Activated T-cell treated with anti-CD3 and anti-CD28 coated beads for 4 hours (primary cell): ENCODE measurements around the gene ALDH1A2.
"Not testable (repeated sequence)": the region's sequence is repeated elsewhere in the genome, so short reads cannot be mapped to it uniquely, and the experiment has no call there.

ENCODE experiments used
- DNase-seq: peaks from one replicate; pipeline ENCODE4 v3.0.0-alpha.2; 2020

ALDH1A2 gene

DNA sequence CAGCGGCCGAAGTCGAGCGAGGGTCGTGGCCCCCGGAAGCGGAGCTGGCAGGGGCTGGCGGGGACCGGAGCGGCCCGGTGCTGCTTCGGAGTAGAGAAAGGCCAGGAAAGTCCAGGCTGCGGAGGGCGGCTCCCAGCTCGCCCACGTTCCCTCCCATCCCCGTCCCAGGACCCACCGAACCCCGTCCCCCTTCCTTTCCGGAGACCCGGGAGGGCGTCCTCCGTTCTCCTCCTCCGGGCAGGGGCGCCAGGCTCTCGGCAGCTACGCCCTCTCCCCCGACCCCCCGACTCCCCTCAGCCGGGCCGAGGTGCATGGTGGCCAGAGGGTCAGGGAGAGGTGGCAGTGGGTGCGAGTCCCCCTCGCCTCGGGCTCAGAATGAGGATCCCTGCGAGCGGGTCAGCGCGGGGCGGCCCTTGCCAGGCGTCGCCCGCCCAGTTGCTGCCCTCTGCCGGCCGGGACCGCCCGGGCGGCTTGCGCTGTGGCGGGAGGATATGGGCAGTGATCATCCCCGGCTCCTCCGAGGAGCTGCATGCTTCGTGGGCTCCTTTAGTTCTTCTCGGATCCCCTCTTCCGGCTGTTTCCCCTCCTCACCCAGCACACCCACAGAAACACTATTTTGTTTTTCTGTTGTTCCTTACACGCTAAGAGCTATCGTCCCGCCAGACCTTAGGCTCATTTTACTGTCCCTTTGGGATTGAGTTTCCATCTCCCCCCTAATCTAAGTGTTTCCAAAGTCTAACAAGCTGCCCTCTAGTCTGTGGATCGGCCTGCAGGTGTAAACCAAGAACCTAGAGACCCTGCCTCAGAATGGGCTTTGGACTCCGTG is 744 bp upstream of the ALDH1A2 start:
- no peak for DNase-seq

DNA sequence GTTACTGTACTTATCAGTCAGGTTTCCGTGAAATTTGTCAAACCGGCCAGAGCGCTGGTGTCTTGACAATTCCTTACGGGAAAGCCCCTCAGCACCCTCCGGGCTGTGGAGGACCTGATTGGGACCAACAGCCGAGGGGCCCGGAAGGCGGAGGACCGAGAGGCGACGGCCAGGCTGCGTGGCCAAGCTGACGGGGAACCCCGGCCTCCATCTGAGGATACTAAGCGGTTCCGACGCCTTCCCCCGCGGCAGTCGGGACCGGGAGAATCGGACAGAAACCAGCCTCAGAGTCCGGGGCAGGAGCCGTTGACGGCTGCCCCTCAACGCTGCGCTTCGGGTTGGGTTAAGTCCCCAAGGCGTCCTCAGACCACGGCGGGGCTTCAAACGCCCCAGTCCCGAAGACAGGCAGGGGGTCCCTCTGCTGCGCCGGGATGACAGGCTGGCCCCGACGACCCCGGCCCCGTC is 499 bp downstream of the ALDH1A2 start:
- no peak for DNase-seq

DNA sequence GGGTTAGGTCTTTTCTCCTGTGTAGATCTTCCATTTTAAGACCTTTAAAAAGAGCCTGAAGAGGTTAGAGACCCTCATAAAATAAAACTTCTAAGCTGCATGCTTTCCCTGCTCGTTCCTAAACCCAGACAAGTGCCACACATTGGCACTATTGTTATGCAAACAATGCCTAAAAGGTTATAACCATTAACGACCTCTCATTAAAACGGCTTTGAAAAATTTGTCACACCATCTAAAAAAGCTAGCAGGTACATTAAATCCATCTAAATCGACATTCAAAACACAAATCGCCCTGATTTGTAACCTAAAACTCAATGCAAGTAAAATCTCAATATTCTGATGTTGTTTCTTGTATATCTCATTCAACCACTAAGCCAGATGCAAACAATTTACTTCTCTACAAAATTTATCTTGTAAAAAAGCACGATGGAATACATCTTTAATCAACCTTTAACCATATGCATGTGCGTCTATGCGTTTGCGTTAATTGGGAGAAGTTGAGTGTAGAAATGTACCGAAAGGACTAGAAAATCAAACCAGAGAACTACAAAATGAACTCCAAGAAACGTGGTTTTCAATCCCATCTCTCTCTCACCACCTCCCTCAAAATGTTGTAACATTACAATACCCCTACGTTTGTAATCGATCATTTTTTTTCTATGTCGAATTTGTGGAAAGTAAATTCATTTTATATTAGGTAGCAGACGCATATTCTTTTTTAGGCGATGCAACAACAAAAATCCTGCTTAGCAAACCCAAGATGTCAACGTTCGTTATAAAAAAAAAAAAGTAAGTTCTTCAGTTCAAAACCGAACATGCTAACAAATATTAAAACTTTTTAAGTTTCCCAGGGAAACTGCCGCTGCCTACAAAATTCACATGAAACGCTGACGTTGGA is 1.2 kb downstream of the ALDH1A2 start:
- DNase-seq: no peak

DNA sequence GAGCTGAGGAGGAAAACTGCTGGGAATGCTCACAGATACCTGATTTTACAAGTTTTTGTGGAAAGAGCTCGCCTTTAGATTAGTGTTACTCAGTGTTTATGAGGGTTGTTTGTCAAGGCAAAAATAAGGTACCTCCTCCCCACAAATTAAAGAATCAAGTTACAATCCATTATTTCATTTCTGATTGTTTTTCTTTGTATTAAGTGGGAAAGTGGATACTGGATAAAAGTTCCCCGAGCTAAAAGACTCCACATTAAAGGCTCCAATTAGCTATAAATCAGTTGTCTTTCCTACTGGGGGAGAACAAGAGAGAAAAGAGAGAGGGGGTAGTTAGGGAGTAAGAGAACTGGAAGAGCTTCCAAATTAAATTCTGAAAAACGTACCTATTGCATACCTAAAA is 1.9 kb downstream of the ALDH1A2 start:
- DNase-seq: no peak

- DNase-seq: no peak
Measured at GRCh38 chr15:58062983-58063382, 2.5 kb downstream of the ALDH1A2 start.

DNA sequence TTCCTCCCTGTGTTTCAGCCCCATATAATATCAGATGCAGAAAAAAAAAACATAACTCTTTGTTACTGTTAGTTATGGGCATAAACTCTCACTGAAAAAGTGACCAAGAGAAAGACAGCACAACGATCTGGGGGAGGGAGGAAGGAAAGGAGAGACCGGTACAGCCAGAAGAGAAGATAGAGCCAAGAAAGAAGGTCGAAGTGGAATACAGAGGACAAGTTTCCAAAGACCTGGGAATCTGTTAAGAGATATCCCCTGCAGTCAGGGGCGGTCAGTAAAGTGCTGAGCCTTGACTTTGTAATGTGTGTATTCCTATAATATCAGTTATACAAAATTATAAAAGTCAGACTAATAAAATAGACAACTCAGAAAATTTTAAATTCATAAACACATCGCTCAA is 3.3 kb downstream of the ALDH1A2 start:
- no peak for DNase-seq

GRCh38 chr15:58060575-58060974 is 4.9 kb downstream of the ALDH1A2 start:
- no peak for DNase-seq

DNA sequence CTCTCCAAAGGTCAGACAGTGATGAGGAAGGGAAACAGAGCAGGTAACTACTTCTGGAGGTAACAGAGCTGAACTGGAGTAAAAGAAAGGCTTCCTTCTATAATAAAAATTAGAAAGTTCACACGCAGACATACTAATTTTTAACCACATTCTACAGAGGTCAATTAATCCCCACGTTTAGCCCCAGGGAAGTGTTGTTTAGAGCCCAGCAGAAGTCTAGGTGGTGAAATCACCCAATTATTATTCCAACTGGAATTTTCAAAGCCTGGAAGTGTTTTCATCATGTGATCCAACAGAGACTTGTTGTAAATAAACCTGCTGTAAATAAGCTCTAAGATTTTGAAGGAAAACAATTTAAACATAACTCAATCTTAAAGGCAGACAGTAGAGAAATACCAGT is 6.8 kb downstream of the ALDH1A2 start:
- no peak for DNase-seq

- DNase-seq: no peak
Measured at GRCh38 chr15:58058073-58058472, 7.4 kb downstream of the ALDH1A2 start.

DNA sequence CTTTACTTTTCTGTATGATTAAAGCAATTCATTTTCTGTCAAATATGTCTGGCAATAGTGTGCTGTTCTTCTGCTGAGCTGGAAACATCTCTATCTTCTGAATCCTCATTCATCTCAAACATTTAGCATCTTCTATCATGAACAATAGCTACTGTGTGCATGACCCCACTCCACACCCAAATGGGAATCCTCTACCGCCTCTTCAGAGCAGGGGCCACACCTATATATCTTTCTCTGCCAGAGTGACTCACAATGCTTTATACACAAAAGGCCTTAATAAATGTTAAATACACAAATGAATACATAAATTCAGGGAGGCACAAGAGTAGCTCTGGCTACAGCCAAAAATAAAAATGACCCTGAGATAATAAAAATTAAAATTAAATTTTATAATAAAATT is 8.0 kb downstream of the ALDH1A2 start:
- DNase-seq: no peak

DNA sequence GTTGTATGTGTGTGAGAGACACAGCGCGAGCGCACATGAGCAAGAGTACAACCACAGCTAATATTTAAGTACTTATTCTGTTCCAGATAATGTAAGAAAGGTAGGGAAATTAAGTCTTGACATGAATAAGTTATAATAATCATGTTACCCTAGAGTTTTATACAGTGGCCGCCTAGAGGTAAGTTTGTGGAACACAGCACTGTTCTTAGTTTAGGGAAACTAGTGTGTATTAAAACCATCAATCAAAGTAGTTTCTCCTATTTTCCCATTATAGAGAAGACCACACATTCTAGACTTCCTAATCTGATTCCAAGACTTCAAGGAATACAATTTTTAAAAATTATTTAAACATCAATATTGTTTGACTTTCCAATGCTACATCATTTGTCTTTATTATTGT is 9.5 kb downstream of the ALDH1A2 start:
- no peak for DNase-seq

- no peak for DNase-seq
Measured at GRCh38 chr15:58053315-58054153, 12.0 kb downstream of the ALDH1A2 start.

DNA sequence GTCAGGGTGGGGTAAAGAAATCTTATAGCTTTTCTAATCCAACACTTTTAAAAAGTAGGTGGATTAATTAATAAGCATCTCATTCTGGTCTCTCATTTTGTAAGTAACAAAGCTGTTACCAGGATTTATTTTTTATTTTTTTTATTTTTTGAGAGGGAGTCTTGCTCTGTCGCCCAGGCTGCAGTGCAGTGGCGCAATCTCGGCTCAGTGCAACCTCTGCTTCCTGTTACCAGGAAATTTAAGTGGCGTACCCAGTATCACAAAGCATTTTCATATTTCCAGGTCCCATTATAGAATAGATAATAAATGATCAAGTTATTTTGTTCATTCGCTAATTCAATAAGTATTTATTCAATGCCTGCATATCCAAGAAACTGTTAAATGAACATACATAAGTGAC is 13.2 kb downstream of the ALDH1A2 start:
- DNase-seq: no peak

DNA sequence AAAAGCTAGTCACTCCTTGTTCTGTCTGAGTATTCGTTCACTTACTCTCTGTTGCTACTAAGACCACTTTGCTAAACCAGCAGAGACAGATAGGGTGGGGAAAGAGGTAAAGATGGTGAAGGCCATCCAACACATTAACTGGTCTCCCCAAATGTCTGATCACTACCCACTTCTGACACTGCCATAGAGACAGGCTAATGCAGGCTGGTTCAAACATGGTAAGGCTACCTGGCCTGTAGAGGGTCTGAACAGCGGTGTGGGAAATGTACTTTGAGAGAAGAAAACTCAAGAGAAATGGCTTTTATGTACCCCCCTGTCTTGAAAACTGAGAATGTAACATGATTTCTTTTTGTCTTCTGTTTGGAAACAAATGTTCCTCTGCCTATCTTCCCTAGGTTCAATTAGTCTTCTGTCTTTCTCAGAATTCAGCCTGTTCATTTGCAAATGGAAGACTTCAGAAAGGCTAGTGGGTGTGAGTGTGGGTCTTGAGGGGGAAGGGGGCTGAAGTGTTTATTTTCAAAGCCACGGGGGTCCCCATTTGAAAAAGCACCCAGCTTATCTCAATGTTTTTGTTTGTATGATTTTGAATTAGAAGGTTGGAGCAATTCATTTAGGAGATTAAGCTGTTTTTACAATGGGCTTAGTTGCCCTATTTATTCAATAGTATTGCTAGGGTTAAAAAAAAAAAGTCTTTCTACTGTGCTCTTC is 15.8 kb downstream of the ALDH1A2 start:
- DNase-seq: no peak

DNA sequence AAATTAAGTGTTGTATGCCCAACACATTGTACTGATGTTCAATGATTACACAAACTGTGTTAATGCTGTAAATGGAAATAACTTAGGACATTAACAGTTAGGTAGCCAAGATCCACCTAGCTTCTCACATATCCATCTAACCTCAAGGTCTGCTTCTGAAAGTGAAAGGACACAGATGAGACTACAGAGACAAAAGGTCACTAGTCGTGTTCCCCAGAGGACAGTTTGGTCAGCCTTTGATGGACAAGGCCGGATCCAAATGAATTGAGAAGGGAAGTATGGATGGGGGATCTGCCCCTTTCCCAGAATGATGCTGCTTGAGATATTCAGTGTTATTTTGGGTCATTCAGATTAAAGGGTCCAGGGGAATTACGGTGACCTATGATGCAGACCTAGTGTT is 17.2 kb downstream of the ALDH1A2 start:
- DNase-seq: no peak

GRCh38 chr15:58047149-58047548 is 18.4 kb downstream of the ALDH1A2 start:
- DNase-seq: no peak

GRCh38 chr15:58046467-58046866 is 19.0 kb downstream of the ALDH1A2 start:
- no peak for DNase-seq

DNA sequence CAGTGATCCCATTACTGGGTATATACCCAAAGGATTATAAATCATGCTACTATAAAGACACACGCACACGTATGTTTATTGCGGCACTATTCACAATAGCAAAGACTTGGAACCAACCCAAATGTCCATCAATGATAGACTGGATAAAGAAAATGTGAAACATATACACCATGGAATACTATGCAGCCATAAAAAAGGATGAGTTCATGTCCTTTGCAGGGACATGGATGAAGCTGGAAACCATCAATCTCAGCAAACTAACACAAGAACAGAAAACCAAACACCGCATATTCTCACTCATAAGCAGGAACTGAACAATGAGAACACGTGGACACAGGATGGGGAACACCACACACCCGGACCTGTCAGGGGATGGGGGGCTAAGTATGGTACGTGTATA is 20.1 kb downstream of the ALDH1A2 start:
- DNase-seq: not testable (repeated sequence)

DNA sequence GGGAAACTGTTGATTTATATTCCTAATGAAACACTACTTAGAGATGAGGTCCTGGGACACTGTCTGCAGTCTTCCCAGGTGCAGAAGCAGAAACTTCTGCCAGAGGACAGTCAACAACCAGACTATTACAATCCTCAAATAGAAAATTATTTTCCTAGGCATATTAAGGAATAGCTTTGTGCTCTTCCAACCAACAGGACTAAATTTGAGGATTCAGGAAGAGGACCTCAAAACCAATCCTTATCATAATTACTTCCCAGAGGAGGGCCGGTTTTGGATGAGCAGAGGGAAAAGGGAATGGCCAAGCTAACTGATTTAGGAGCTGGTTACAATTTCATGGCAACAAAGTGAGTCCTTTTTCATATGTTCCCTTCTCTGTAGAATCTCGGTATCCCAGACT is 21.0 kb downstream of the ALDH1A2 start:
- no peak for DNase-seq

GRCh38 chr15:58043192-58043903 is 22.2 kb downstream of the ALDH1A2 start:
- peak; percentile 27 for DNase-seq

DNA sequence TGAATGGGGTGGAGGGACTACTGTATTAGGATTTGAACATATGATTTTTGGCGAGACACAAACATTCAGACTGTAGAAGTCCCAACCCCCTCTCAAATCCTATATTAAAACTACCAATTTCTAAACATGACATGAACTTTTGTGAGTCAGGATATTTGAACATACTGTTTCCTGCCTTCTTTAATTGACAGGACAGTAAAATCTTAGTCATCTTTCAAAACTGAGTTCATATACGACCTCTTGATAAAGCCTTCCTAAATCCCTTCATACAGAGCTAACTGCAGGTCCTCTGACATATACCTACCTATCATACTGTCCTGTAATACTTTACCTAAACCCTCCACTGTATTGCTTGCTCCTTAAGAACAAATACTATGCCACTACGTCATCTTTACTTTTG is 23.5 kb downstream of the ALDH1A2 start:
- DNase-seq: no peak

- DNase-seq: no peak
Measured at GRCh38 chr15:58040150-58040549, 25.4 kb downstream of the ALDH1A2 start.
